Gastrocnemius medialis (tissue), 4 donors: ENCODE data around the gene OR2A2.

Source experiments
- POLR2A ChIP-seq, 2 donors: fragments of 450-650 bp; IDR thresholded peaks; one replicate each; pipeline ENCODE4 v1.6.1; 2017; ENCODE audit warnings: antibody characterized with exemption in 2 of 2, mild to moderate bottlenecking in 2 of 2, moderate library complexity in 2 of 2
- TF ChIP-seq, protein P1 (sequence below), 5 experiments: fragments of 450-650 bp in 3 of 5; fragments of 200-600 bp in 2 of 5; sonication (generic) in 2 of 5; IDR thresholded peaks in 4 of 5; conservative IDR thresholded peaks in 1 of 5; 1 replicate in 4 of 5; 2 replicates in 1 of 5; pipeline ENCODE4 v1.5.1; 2016 to 2019; ENCODE audit warnings: antibody characterized with exemption in 5 of 5, mild to moderate bottlenecking in 3 of 5, moderate library complexity in 3 of 5

DNA sequence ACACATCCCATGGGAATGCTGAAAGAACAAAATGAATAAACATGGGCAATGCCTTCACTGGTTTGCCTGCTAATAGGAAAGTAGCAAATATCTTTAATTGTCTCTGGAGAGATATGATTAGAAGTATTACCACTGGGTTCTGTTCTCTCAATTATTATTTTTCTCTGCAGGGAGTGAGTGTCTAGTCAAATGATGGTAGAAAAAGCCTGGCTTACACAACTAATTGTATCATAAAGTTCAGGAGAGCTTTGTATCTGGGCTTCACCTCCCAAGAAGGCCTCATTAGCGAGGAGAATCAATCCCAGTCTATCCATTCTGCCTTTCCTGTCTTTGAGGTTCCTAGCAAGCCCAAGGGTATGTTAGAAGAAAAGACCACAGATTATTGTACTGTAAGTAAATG is 13.5 kb downstream of the OR2A2 start, which contains the start of gene OR2A14:
- TF ChIP-seq, protein P1, sequence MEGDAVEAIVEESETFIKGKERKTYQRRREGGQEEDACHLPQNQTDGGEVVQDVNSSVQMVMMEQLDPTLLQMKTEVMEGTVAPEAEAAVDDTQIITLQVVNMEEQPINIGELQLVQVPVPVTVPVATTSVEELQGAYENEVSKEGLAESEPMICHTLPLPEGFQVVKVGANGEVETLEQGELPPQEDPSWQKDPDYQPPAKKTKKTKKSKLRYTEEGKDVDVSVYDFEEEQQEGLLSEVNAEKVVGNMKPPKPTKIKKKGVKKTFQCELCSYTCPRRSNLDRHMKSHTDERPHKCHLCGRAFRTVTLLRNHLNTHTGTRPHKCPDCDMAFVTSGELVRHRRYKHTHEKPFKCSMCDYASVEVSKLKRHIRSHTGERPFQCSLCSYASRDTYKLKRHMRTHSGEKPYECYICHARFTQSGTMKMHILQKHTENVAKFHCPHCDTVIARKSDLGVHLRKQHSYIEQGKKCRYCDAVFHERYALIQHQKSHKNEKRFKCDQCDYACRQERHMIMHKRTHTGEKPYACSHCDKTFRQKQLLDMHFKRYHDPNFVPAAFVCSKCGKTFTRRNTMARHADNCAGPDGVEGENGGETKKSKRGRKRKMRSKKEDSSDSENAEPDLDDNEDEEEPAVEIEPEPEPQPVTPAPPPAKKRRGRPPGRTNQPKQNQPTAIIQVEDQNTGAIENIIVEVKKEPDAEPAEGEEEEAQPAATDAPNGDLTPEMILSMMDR (IDR thresholded peaks at IDR 0.05 in 4 of 5, conservative IDR thresholded peaks at IDR 0.05 in 1 of 5), result no peak
- TF ChIP-seq POLR2A (IDR thresholded peaks at IDR 0.05), result no peak
